ENCODE measurements around the gene MALRD1. TPM values are rescaled to one million over a fixed set of nuclear protein-coding genes. Genes with fewer than 3 reads are reported as not detected.

The MALRD1 gene
- total RNA-seq, 2 experiments from 2014 or later = not detected

- POLR2A ChIA-PET = no interaction called here
Measured at GRCh38 chr10:19588608-19589007, 540.0 kb downstream of the MALRD1 start.

GRCh38 chr10:19592276-19592675 is 543.7 kb downstream of the MALRD1 start:
- intact Hi-C loops (cut with DNase I, micrococcal nuclease) = no loop called here
- H3K27ac ChIP-seq (ENCODE audit: low read depth in 1 of 2, low read length in 2 of 2) = no peak overlapping the region
- H3K4me1 Mint-ChIP-seq (ENCODE audit: low read depth) = no peaks in the 10 kb centered on the region
- no peaks in the 10 kb centered on the region for H3K27me3 Mint-ChIP-seq
- H3K9me3 ChIP-seq (ENCODE audit: control insufficient read depth in 1 of 2, insufficient read depth in 1 of 2, low read length in 2 of 2) = peaks cover 0 to 4% of the 10 kb centered on the region in 2 experiments
- DNase-seq = no peak
- H3K4me3 ChIP-seq (ENCODE audit: low read length) = no peak overlapping the region
- ATAC-seq (ENCODE audit: poor library complexity) = no peak
- no peaks in the 10 kb centered on the region for H3K36me3 Mint-ChIP-seq (ENCODE audit: low read depth)
- H3K9me3 Mint-ChIP-seq = peaks cover 2% of the 10 kb centered on the region
- ChIA-PET CTCF (interaction anchor here (0.6 kb wide), 1 partner anchor 392 kb away, joined by 3 read pairs; no protein-coding TSS in a partner anchor), POLR2A (no interaction called here)
- H3K27me3 ChIP-seq (ENCODE audit: control insufficient read depth in 1 of 2, insufficient read depth in 2 of 2, low read length in 2 of 2) = no peaks in the 10 kb centered on the region
- H3K27ac Mint-ChIP-seq = no peak overlapping the region
- TF ChIP-seq CTCF (IDR thresholded peaks at IDR 0.05) = no peak
- no peaks in the 10 kb centered on the region for H3K4me1 ChIP-seq (ENCODE audit: insufficient read depth, low read length)
- H3K36me3 ChIP-seq (ENCODE audit: insufficient read depth, low read length) = no peaks in the 10 kb centered on the region
- no peak overlapping the region for H3K4me3 Mint-ChIP-seq

More at GRCh38 chr10:19588608-19589007, 540.0 kb downstream of the MALRD1 start:
- Histone ChIP-seq H3K27me3 (ENCODE audit: control insufficient read depth in 1 of 2, insufficient read depth in 2 of 2, low read length in 2 of 2) (no peaks in the 10 kb centered on the region), H3K4me1 (ENCODE audit: insufficient read depth, low read length) (no peaks in the 10 kb centered on the region), H3K4me3 (ENCODE audit: low read length) (no peak overlapping the region), H3K36me3 (ENCODE audit: insufficient read depth, low read length) (no peaks in the 10 kb centered on the region), H3K9me3 (ENCODE audit: control insufficient read depth in 1 of 2, insufficient read depth in 1 of 2, low read length in 2 of 2) (peaks cover 0 to 10% of the 10 kb centered on the region in 2 experiments), H3K27ac (ENCODE audit: low read depth in 1 of 2, low read length in 2 of 2) (no peak overlapping the region)
- Mint-ChIP-seq H3K4me1 (ENCODE audit: low read depth) (no peaks in the 10 kb centered on the region), H3K9me3 (no peaks in the 10 kb centered on the region), H3K4me3 (no peak overlapping the region), H3K36me3 (ENCODE audit: low read depth) (no peaks in the 10 kb centered on the region), H3K27ac (no peak overlapping the region), H3K27me3 (no peaks in the 10 kb centered on the region)
- CTCF ChIA-PET = no interaction called here
- DNase-seq = no peak
- intact Hi-C loops (cut with DNase I, micrococcal nuclease) = no loop called here
- no peak for ATAC-seq (ENCODE audit: poor library complexity)
- no peak for TF ChIP-seq CTCF (IDR thresholded peaks at IDR 0.05)

- H3K9me3 Mint-ChIP-seq = peaks cover 2% of the 10 kb centered on the region
- no peaks in the 10 kb centered on the region for H3K36me3 Mint-ChIP-seq (ENCODE audit: low read depth)
- no peaks in the 10 kb centered on the region for H3K9me3 ChIP-seq (ENCODE audit: control insufficient read depth in 1 of 2, insufficient read depth in 1 of 2, low read length in 2 of 2)
- no peaks in the 10 kb centered on the region for H3K27me3 Mint-ChIP-seq
- ChIA-PET CTCF (no interaction called here), POLR2A (no interaction called here)
- no peak for TF ChIP-seq CTCF (IDR thresholded peaks at IDR 0.05)
- no peak overlapping the region for H3K4me3 ChIP-seq (ENCODE audit: low read length)
- H3K27ac Mint-ChIP-seq = no peak overlapping the region
- no peak for DNase-seq
- H3K4me1 ChIP-seq (ENCODE audit: insufficient read depth, low read length) = no peaks in the 10 kb centered on the region
- ATAC-seq (ENCODE audit: poor library complexity) = no peak
- H3K4me1 Mint-ChIP-seq (ENCODE audit: low read depth) = no peaks in the 10 kb centered on the region
- no peaks in the 10 kb centered on the region for H3K36me3 ChIP-seq (ENCODE audit: insufficient read depth, low read length)
- H3K27ac ChIP-seq (ENCODE audit: low read depth in 1 of 2, low read length in 2 of 2) = no peak overlapping the region
- intact Hi-C loops (cut with DNase I, micrococcal nuclease) = no loop called here
- H3K4me3 Mint-ChIP-seq = no peak overlapping the region
- no peaks in the 10 kb centered on the region for H3K27me3 ChIP-seq (ENCODE audit: control insufficient read depth in 1 of 2, insufficient read depth in 2 of 2, low read length in 2 of 2)
Measured at GRCh38 chr10:19595212-19595845, 546.7 kb downstream of the MALRD1 start.

Measured in CD4-positive, alpha-beta T cell (primary cell).